GM19193 (cell line): ENCODE results near the gene GALNT13.

Experiments used
- POLR2A ChIP-seq: IDR thresholded peaks from 4 replicates; pipeline ENCODE4 v1.6.1; 2011; ENCODE audit not compliant: insufficient read depth, insufficient read length; ENCODE audit errors: extremely low read depth

GALNT13 gene

GRCh38 chr2:153912798-153913396 is 41.2 kb downstream of the GALNT13 start:
- no peak for TF ChIP-seq POLR2A

- TF ChIP-seq POLR2A = no peak
These were observed 45.8 kb downstream of the GALNT13 start for GRCh38 chr2:153917570-153917969.

- no peak for TF ChIP-seq POLR2A
These were observed 63.8 kb downstream of the GALNT13 start for GRCh38 chr2:153935511-153935910.

- TF ChIP-seq POLR2A = no peak
These were observed 67.5 kb downstream of the GALNT13 start for GRCh38 chr2:153939124-153939796.

- no peak for TF ChIP-seq POLR2A
These were observed 68.8 kb downstream of the GALNT13 start for GRCh38 chr2:153940511-153940910.

GRCh38 chr2:153944800-153945199 is 73.1 kb downstream of the GALNT13 start:
- no peak for TF ChIP-seq POLR2A

GRCh38 chr2:153946036-153946435 is 74.3 kb downstream of the GALNT13 start:
- no peak for TF ChIP-seq POLR2A

GRCh38 chr2:153953761-153954160 is 82.0 kb downstream of the GALNT13 start:
- TF ChIP-seq POLR2A = no peak

- no peak for TF ChIP-seq POLR2A
These were observed 91.5 kb downstream of the GALNT13 start for GRCh38 chr2:153963256-153963655.

- no peak for TF ChIP-seq POLR2A
These were observed 95.7 kb downstream of the GALNT13 start for GRCh38 chr2:153967248-153967973.

GRCh38 chr2:153971250-153971649 is 99.5 kb downstream of the GALNT13 start:
- no peak for TF ChIP-seq POLR2A

GRCh38 chr2:153971855-153972254 is 100.1 kb downstream of the GALNT13 start:
- TF ChIP-seq POLR2A = no peak

- no peak for TF ChIP-seq POLR2A
These were observed 100.7 kb downstream of the GALNT13 start for GRCh38 chr2:153972412-153972811.

GRCh38 chr2:153986488-153987229 is 114.9 kb downstream of the GALNT13 start:
- TF ChIP-seq POLR2A = no peak

GRCh38 chr2:153990771-153991170 is 119.0 kb downstream of the GALNT13 start:
- TF ChIP-seq POLR2A = no peak

- TF ChIP-seq POLR2A = no peak
These were observed 141.8 kb downstream of the GALNT13 start for GRCh38 chr2:154013514-154013913.

- TF ChIP-seq POLR2A = no peak
These were observed 143.5 kb downstream of the GALNT13 start for GRCh38 chr2:154015233-154015632.
